SJSA1 (cell line): ENCODE data around the gene TP53I13. TPM values are rescaled to one million over a fixed set of nuclear protein-coding genes. Genes with fewer than 3 reads are reported as not detected.

Experiments used
- DNase-seq, 2 experiments: peaks; one replicate each; pipeline ENCODE4 v3.0.0-alpha.2; 2015 to 2020; ENCODE audit warnings: low spot score in 2 of 2, low read depth in 1 of 2
- H3K27ac ChIP-seq: fragments of 250-450 bp; sonication (Bioruptor Pico); 2 replicates; pipeline ENCODE4 v1.5.1; 2020; ENCODE audit warnings: mild to moderate bottlenecking, moderate library complexity
- H3K27me3 ChIP-seq: fragments of 250-450 bp; sonication (Bioruptor Pico); replicated peaks from 2 replicates; pipeline ENCODE4 v1.5.1; 2020; ENCODE audit warnings: mild to moderate bottlenecking, moderate library complexity
- H3K36me3 ChIP-seq: fragments of 250-450 bp; sonication (Bioruptor Pico); 2 replicates; pipeline ENCODE4 v1.5.1; 2020; ENCODE audit warnings: mild to moderate bottlenecking
- H3K4me1 ChIP-seq: fragments of 250-450 bp; sonication (Bioruptor Pico); replicated peaks from 2 replicates; pipeline ENCODE4 v1.6.1; 2021; ENCODE audit warnings: mild to moderate bottlenecking
- H3K4me3 ChIP-seq: fragments of 250-450 bp; sonication (Bioruptor Pico); 2 replicates; pipeline ENCODE4 v1.5.1; 2020; ENCODE audit warnings: mild to moderate bottlenecking
- H3K9me3 ChIP-seq: fragments of 250-450 bp; sonication (Bioruptor Pico); replicated peaks from 2 replicates; pipeline ENCODE4 v1.5.1; 2020; ENCODE audit warnings: mild to moderate bottlenecking
- total RNA-seq: library from RNA; depleted of rRNA; stranded (reverse); fragments of >200 nt; shearing (Covaris generic); gene quantifications from 2 replicates; pipeline ENCODE4 v1.2.3, GENCODE V29; 2014

The TP53I13 gene
- total RNA-seq, 1 experiment from 2014 or later, result 66.7 TPM

- no peaks in the 10 kb centered on the region for H3K9me3 ChIP-seq
- no peaks in the 10 kb centered on the region for H3K36me3 ChIP-seq
- no peak overlapping the region for H3K4me3 ChIP-seq
- no peak for DNase-seq
- H3K27ac ChIP-seq, result no peak overlapping the region
- H3K27me3 ChIP-seq, result no peaks in the 10 kb centered on the region
- H3K4me1 ChIP-seq, result peaks cover 21% of the 10 kb centered on the region
Observed at GRCh38 chr17:29597361-29598172, 29.1 kb downstream of the TP53I13 start.

DNA sequence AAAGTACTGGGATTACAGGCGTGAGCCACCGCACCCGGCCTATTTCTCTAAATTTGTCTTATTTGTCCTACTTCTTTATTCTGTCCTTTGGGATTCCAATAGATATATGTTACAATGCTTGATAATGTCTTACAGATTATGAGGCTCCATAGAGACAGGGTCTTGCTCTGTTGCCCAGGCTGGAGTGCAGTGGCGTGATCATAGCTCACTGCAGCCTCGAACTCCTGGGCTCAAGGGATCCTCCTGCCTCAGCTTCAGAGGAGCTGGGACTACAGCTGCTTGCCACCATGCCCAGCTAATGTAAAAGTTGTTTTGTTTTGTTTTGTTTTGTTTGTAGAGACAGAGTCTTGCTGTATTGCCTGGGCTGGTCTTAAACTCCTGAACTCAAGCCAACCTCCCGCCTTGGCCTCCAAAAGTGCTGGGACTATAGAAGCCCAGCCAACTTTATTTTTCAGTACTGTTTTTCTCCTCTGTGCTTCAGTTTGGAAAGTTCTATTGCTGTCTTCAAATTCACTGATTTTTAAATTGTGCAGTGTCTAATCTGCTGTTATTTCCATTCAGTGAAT, 34.7 kb downstream of the TP53I13 start:
- no peak overlapping the region for H3K4me3 ChIP-seq
- H3K27me3 ChIP-seq, result no peaks in the 10 kb centered on the region
- no peak for DNase-seq
- H3K27ac ChIP-seq, result no peak overlapping the region
- no peaks in the 10 kb centered on the region for H3K9me3 ChIP-seq
- no peaks in the 10 kb centered on the region for H3K36me3 ChIP-seq
- H3K4me1 ChIP-seq, result no peaks in the 10 kb centered on the region

GRCh38 chr17:29607557-29608195, 39.2 kb downstream of the TP53I13 start:
- Histone ChIP-seq H3K4me3 (no peak overlapping the region), H3K9me3 (no peaks in the 10 kb centered on the region), H3K36me3 (no peaks in the 10 kb centered on the region), H3K27me3 (no peaks in the 10 kb centered on the region), H3K4me1 (no peaks in the 10 kb centered on the region), H3K27ac (no peak overlapping the region)
- no peak for DNase-seq

GRCh38 chr17:29608986-29609385, 40.5 kb downstream of the TP53I13 start:
- DNase-seq, result no peak
- H3K36me3 ChIP-seq, result no peaks in the 10 kb centered on the region
- H3K4me1 ChIP-seq, result no peaks in the 10 kb centered on the region
- no peak overlapping the region for H3K4me3 ChIP-seq
- no peaks in the 10 kb centered on the region for H3K27me3 ChIP-seq
- no peak overlapping the region for H3K27ac ChIP-seq
- no peaks in the 10 kb centered on the region for H3K9me3 ChIP-seq

- no peaks in the 10 kb centered on the region for H3K27me3 ChIP-seq
- no peak overlapping the region for H3K4me3 ChIP-seq
- no peaks in the 10 kb centered on the region for H3K9me3 ChIP-seq
- peaks cover 2% of the 10 kb centered on the region; the same call in 1 of the 2 replicates for H3K4me1 ChIP-seq
- no peaks in the 10 kb centered on the region for H3K36me3 ChIP-seq
- DNase-seq, result no peak
- no peak overlapping the region for H3K27ac ChIP-seq
Observed at GRCh38 chr17:29610395-29610794, 41.9 kb downstream of the TP53I13 start.

DNA sequence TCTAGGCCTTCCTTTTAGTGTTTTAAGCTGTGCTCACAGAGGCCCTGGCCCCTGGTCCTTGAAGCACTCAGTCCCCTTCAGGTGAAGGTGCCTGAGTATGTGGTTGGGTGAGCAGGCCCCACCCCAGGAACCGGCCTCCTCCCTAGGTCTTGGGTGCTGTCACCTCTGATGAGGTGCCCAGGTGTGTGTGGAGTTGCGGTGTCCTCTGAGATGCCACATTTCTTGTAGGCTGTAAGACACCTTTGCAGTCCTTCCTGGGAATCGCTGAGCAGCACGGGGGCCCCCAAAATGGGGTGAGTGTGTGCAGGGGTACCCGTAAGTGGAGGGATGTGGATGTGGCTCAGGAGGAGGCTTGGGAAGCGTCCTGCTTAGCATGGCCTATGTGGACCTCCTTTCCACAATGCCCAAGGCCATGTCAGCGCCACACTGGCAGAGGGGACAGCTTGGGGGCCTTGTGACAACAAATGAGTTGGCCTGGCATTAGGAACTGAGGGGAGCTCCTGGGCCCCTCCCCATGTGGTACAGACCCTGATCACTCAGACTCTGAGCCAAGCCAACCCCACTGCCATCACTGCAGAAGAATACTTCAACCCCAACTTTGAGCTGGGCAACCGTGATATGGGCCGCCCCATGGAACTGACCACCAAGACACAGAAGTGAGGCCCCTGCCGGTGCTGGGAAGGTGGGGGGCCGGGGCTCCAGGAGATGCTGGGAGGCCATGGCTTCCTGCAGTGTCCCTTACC, 43.0 kb downstream of the TP53I13 start:
- Histone ChIP-seq H3K4me3 (no peak overlapping the region), H3K27me3 (no peaks in the 10 kb centered on the region), H3K36me3 (no peaks in the 10 kb centered on the region), H3K27ac (no peak overlapping the region), H3K4me1 (peaks cover 11% of the 10 kb centered on the region), H3K9me3 (no peaks in the 10 kb centered on the region)
- no peak for DNase-seq

GRCh38 chr17:29612094-29612403, 43.5 kb downstream of the TP53I13 start:
- Histone ChIP-seq H3K27me3 (no peaks in the 10 kb centered on the region), H3K36me3 (no peaks in the 10 kb centered on the region), H3K9me3 (no peaks in the 10 kb centered on the region), H3K4me1 (peaks cover 11% of the 10 kb centered on the region), H3K27ac (no peak overlapping the region), H3K4me3 (no peak overlapping the region)
- no peak for DNase-seq

DNA sequence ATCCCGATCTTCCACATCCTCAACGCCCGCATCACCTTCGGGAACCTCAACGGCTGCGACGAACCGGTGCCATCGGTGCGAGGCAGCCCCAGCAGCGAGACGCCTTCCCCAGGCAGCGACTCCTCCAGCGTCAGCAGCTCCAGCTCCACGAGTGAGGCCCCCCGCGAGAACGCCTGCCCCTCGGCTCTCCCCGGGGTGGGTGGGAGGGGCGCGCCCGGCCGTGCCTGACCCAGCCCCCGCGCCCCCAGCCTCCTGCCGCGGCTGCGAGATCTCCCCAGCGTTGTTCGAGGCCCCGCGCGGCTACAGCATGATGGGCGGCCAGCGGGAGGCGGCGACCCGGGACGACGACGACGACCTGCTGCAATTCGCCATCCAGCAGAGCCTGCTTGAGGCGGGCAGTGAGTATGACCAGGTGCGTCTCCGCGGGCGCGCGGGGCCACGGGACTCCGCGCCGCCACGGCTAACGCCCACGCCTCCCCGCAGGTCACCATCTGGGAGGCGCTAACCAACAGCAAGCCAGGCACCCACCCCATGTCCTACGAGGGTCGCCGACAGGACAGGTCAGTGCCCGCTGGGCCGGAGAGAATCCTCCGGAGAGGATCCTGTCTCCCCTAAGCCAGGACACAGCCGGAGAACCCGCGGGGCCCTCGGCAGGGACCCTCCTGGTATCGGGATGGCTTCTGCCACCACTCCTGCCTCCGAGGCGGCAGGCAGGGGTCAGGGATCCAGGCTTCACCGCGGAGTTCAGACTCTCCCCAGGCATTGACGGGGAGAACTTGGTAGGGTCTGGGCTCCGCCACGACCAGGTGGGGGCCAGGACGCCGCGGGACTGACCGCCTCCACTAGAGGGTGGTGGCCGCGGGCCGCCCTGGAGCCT, 44.1 kb downstream of the TP53I13 start:
- no peak for DNase-seq
- H3K4me3 ChIP-seq, result no peak overlapping the region
- 0 out of 2 replicates have a peak, but pooled peaks cover 2% of the 10 kb centered on the region for H3K27me3 ChIP-seq
- no peak overlapping the region for H3K27ac ChIP-seq
- H3K9me3 ChIP-seq, result no peaks in the 10 kb centered on the region
- H3K36me3 ChIP-seq, result no peaks in the 10 kb centered on the region
- peaks cover 16% of the 10 kb centered on the region for H3K4me1 ChIP-seq

GRCh38 chr17:29613352-29613837, 44.9 kb downstream of the TP53I13 start:
- 0 out of 2 replicates have a peak, but pooled peaks cover 2% of the 10 kb centered on the region for H3K27me3 ChIP-seq
- DNase-seq, result no peak
- no peak overlapping the region for H3K4me3 ChIP-seq
- no peaks in the 10 kb centered on the region; the same call in 1 of the 2 replicates for H3K36me3 ChIP-seq
- H3K9me3 ChIP-seq, result no peaks in the 10 kb centered on the region
- H3K4me1 ChIP-seq, result peaks cover 23% of the 10 kb centered on the region
- no peak overlapping the region for H3K27ac ChIP-seq

DNA sequence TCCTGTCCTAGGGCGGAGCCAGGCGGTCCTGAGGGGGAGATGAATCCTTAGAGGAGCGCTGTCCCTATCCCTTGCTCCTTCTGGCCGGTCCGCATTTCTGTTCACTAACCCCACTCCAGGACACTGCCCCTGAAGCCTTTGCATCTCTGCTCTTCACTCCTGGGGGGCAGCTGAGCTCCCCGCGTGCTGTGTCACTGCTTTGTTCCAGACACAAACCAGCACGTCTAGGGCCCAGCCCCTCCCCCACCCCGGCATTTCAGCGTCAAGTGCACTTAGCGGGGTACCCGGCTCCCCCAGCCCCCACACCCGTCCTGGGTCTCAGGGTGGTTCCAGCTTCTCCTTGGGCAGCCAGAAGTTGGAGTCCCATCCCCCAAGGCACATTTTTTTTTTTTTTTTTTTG, 45.4 kb downstream of the TP53I13 start:
- H3K36me3 ChIP-seq, result no peaks in the 10 kb centered on the region; the same call in 1 of the 2 replicates
- H3K4me3 ChIP-seq, result no peak overlapping the region
- DNase-seq, result no peak
- H3K4me1 ChIP-seq, result peaks cover 23% of the 10 kb centered on the region
- H3K9me3 ChIP-seq, result no peaks in the 10 kb centered on the region
- H3K27me3 ChIP-seq, result 0 out of 2 replicates have a peak, but pooled peaks cover 2% of the 10 kb centered on the region
- no peak overlapping the region for H3K27ac ChIP-seq

DNA sequence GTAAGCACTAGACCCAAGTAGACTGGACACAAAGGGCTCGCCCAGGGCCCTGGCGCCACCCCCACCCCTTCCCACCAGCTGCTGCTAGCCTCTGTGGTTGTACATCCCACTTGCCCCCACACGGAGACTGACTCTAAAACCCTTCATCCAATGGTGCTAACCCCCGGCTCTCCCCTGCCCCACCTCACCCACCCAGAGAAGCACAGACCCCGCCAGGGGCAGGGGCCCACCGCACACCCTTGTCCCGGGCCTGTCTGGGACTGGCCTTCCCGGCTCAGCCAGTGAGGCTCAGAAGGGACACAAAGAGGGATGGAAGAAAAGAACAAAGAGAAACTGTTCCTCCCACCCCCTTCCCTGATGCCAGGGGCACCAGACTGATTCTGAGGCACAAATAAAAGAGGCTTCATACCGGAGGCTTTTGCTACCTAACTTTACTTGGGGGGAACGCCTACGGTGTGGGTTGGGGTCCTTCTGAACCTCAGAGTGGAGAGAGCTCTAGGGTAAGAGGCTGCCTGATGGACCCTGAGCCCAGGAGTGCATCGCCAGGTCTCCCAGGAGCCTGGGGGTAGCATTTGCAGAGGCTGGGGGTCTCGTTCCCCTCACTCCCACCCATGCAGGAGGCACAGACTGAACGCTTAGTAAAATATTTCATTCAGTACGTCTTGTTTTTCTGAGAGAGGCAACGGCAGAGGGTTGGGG, 46.0 kb downstream of the TP53I13 start:
- no peaks in the 10 kb centered on the region for H3K9me3 ChIP-seq
- 0 out of 2 replicates have a peak, but pooled peaks cover 2% of the 10 kb centered on the region for H3K27me3 ChIP-seq
- no peak overlapping the region for H3K27ac ChIP-seq
- no peak overlapping the region for H3K4me3 ChIP-seq
- no peak for DNase-seq
- peaks cover 23% of the 10 kb centered on the region for H3K4me1 ChIP-seq
- no peaks in the 10 kb centered on the region; the same call in 1 of the 2 replicates for H3K36me3 ChIP-seq

DNA sequence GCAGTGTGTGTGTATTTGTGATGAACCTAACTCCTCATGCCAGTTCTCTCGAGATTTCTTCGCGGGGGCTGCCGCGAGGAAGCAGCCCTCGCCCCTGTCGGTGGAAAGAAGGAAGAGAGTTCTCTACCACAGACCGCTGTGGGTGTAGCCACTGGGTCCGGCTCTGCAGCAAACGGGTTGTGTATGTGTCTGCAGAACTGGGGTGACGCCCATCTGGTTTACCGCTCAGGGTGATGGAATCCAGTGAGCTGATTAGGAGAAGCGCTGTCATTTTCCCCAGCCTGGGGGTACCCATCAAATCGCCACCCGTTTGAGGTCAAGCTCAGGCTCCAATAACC, 46.5 kb downstream of the TP53I13 start:
- no peak for DNase-seq
- H3K27me3 ChIP-seq, result 0 out of 2 replicates have a peak, but pooled peaks cover 2% of the 10 kb centered on the region
- no peaks in the 10 kb centered on the region; the same call in 1 of the 2 replicates for H3K36me3 ChIP-seq
- H3K9me3 ChIP-seq, result no peaks in the 10 kb centered on the region
- no peak overlapping the region for H3K27ac ChIP-seq
- no peak overlapping the region for H3K4me3 ChIP-seq
- H3K4me1 ChIP-seq, result peaks cover 26% of the 10 kb centered on the region
